Heart left ventricle (tissue), 16 donors: Measurements from ENCODE around the gene HLF. TPM values are rescaled to one million over a fixed set of nuclear protein-coding genes. Genes with fewer than 3 reads are reported as not detected.

Experiments
- ATAC-seq, 4 donors: fragments of 200-7000 bp; cut with Tn5 transposase; one replicate each; pipeline ENCODE4 v1.9.1; 2020 to 2022; ENCODE audit warnings: moderate library complexity in 4 of 4, mild to moderate bottlenecking in 3 of 4, moderate number of reproducible peaks in 1 of 4
- DNase-seq, 5 donors: peaks; one replicate each; pipeline ENCODE4 v3.0.0-alpha.2; 2020
- H3K27ac ChIP-seq, 12 donors: fragments of 200-600 bp; sonication (generic) in 4 of 12; one replicate each; pipeline versions ENCODE4 v1.5.0 to v1.8.0; 2016 to 2022; ENCODE audit warnings: mild to moderate bottlenecking in 2 of 12
- H3K27me3 ChIP-seq, 9 donors: fragments of 200-600 bp; sonication (generic) in 2 of 9; one replicate each; pipeline versions ENCODE4 v1.5.1 to v1.8.0; 2016 to 2022; ENCODE audit warnings: mild to moderate bottlenecking in 3 of 9
- H3K36me3 ChIP-seq, 9 donors: fragments of 200-600 bp; sonication (generic) in 2 of 9; one replicate each; pipeline versions ENCODE4 v1.5.0 to v1.8.0; 2018 to 2022; ENCODE audit warnings: mild to moderate bottlenecking in 2 of 9
- H3K4me1 ChIP-seq, 12 donors: fragments of 200-600 bp; sonication (generic) in 4 of 12; one replicate each; pipeline versions ENCODE4 v1.5.0 to v1.8.0; 2016 to 2022; ENCODE audit warnings: mild to moderate bottlenecking in 3 of 12
- H3K4me3 ChIP-seq, 12 donors: fragments of 200-600 bp; sonication (generic) in 4 of 12; one replicate each; pipeline versions ENCODE4 v1.5.0 to v1.8.0; 2017 to 2022; ENCODE audit warnings: mild to moderate bottlenecking in 9 of 12, moderate library complexity in 4 of 12
- H3K9me3 ChIP-seq, 12 donors: fragments of 200-600 bp; sonication (generic) in 4 of 12; one replicate each; pipeline versions ENCODE4 v1.5.0 to v1.8.0; 2016 to 2022; ENCODE audit warnings: mild to moderate bottlenecking in 1 of 12
- CTCF ChIP-seq, 12 donors: fragments of 200-600 bp; sonication (generic) in 4 of 12; IDR thresholded peaks; one replicate each; pipeline versions ENCODE4 v1.5.0 to v1.8.0; 2018 to 2022; ENCODE audit warnings: antibody characterized with exemption in 12 of 12, mild to moderate bottlenecking in 5 of 12
- POLR2A ChIP-seq, 2 donors: fragments of 450-650 bp; IDR thresholded peaks; one replicate each; pipeline ENCODE4 v1.6.1; 2017; ENCODE audit warnings: antibody characterized with exemption in 2 of 2, mild to moderate bottlenecking in 2 of 2, moderate library complexity in 2 of 2
- WGBS, 4 donors: extraction: QIAGEN DNeasy Blood & Tissue Kit in 2 of 4; methylation state at CpG; one replicate each; pipeline versions ENCODE4 v1.1.5 to v1.1.7; 2013 to 2018; 5-methylcytosine and 5-hydroxymethylcytosine counted together
- intact Hi-C, 10 donors: fragments of 100-400 bp; cut with DNase I; formaldehyde crosslinking; loops; one replicate each; pipeline versions ENCODE4 v1.11.1 to v1.14.2; 2022
- polyA plus RNA-seq, 2 donors: library from polyadenylated mRNA; stranded (reverse); fragments of 200-250 nt; gene quantifications; one replicate each; pipeline ENCODE4 v1.2.3, GENCODE V29; 2013
- total RNA-seq, 9 donors: library from RNA; depleted of rRNA in 2 of 9; stranded (reverse); fragments of >200 nt in 2 of 9; fragmentation: NEBNext Ultra II Directional in 3 of 9; extraction: Animal tissue kit (Norgen Biotek cat#: 25700) in 3 of 9; gene quantifications; one replicate each; pipeline versions ENCODE4 v1.1.0 to v1.2.4, GENCODE V29; 2016 to 2023
- donor health status: ischemic (EF 13 %, LVEDD 7.1; RV severe dilation, severe dysfunction).
- donor health status: healthy with polysubstance abuse.
- donor health status: DM: no; HTN: yes; CAD: no.
- donor health status: DM: no; HTN: no; CAD: no.
- donor health status: ischemic (EF 25% LVEDD 6.9; RV normal size, moderate dysfunction).
- donor health status: ischemic (EF 25% LVEDD 5.7; RV mildly dilated, moderate dysfunction).
- donor health status: healthy.
- donor health status: DM: yes; HTN: yes; CAD: no.
- donor health status: ischemic (EF 35%, LVEDD 5.7; RV mildly dilated, moderate dysfunction).
- donor health status: nonischemic (EF 11% LVEDD 7.7; RV severe dilation, severe dysfunction).
- donor health status: DM: yes; HTN: yes; CAD: no.
- donor health status: PGD.
- donor health status: ischemic (EF 29% LVEDD 5.4; RV normal size, mild dysfunction).
- donor health status: nonischemic (EF 23%, LVEDD 6.1; RV moderate dilation, normal function).

Gene HLF
- total and polyA plus RNA-seq, 11 donors: 5.3 to 46.3 (median 23.8) TPM

GRCh38 chr17:55258578-55259135, 6.1 kb upstream of the HLF start:
- no peak overlapping the region for H3K27ac ChIP-seq
- H3K36me3 ChIP-seq: no peaks in the 10 kb centered on the region
- H3K4me3 ChIP-seq: no peak overlapping the region
- TF ChIP-seq CTCF (IDR thresholded peaks at IDR 0.05): no peak
- TF ChIP-seq POLR2A (IDR thresholded peaks at IDR 0.05): no peak
- intact Hi-C loops: no loop called here
- WGBS, 4 donors: 83 to 94% (median 85%) methylated on average over 3 of the region's 3 CpGs
- ATAC-seq: no peak
- H3K4me1 ChIP-seq: peaks cover 0 to 7% (median 4%) of the 10 kb centered on the region in 12 donors
- H3K9me3 ChIP-seq: peaks cover 0 to 4% (median 0%) of the 10 kb centered on the region in 12 donors
- DNase-seq: no peak
- H3K27me3 ChIP-seq: peaks cover 0 to 18% (median 0%) of the 10 kb centered on the region in 9 donors

DNA sequence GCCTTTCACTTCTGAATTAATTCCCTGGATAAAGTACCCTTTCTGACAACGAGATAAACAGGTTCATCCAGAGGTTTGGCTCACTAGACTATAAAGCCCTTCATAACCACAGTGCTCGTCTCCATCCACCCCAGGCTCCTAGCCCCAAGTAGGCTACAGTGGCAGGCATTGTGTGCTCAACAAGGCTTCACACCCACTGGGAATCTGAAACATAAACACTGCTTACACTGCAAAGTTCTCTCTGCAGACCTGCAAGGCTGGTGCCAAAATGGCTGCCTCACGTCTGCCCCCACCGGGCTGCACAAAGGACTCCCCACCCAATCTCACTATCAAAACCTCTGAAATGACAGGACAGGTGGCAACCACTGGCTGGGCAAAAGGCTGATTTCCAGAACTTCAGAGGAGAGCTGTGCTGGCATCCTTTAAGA, 5.1 kb upstream of the HLF start:
- DNase-seq: no peak
- Histone ChIP-seq H3K27me3 (peaks cover 0 to 29% (median 0%) of the 10 kb centered on the region in 9 donors), H3K27ac (no peak overlapping the region), H3K4me3 (no peak overlapping the region), H3K4me1 (peaks cover 0 to 16% (median 12%) of the 10 kb centered on the region in 12 donors), H3K36me3 (no peaks in the 10 kb centered on the region), H3K9me3 (peaks cover 0 to 4% (median 0%) of the 10 kb centered on the region in 12 donors)
- WGBS, 4 donors: 45 to 64% (median 58%) methylated on average over 4 of the region's 4 CpGs
- no peak for ATAC-seq
- intact Hi-C loops: loop anchor here in 4 of 10 donors (5.0 to 10.0 kb wide), 3 partner anchors 38 to 265 kb away; no protein-coding TSS in a partner anchor
- no peak for TF ChIP-seq CTCF (IDR thresholded peaks at IDR 0.05)
- TF ChIP-seq POLR2A (IDR thresholded peaks at IDR 0.05): no peak

DNA sequence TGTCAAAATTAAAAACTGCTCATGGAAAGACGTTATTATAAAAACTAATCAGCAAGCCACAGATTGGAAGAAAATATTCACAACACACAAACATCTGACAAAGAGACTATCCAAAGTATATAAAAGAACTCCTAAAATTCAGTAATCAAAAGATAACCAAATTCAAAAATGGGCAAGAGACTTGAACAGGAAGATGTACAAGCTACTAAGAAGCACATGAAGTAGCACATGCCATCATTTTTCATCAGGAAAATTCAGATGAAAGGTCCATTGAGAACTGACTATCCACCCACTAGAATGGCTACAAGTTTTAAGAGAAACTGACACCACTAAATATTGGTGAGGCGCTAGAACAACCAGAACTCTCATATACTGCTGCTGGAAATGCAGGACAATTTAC, 3.4 kb upstream of the HLF start:
- TF ChIP-seq CTCF (IDR thresholded peaks at IDR 0.05) (no peak), POLR2A (IDR thresholded peaks at IDR 0.05) (no peak)
- Histone ChIP-seq H3K9me3 (peaks cover 0 to 4% (median 0%) of the 10 kb centered on the region in 12 donors), H3K4me1 (peaks cover 0 to 29% (median 13%) of the 10 kb centered on the region in 12 donors), H3K27ac (no peak overlapping the region), H3K36me3 (no peaks in the 10 kb centered on the region), H3K4me3 (no peak overlapping the region), H3K27me3 (peaks cover 0 to 43% (median 0%) of the 10 kb centered on the region in 9 donors)
- intact Hi-C loops: loop anchor here in 4 of 10 donors (5.0 to 10.0 kb wide), 3 partner anchors 36 to 267 kb away; no protein-coding TSS in a partner anchor
- no peak for DNase-seq
- WGBS, 4 donors: 93 to 96% (median 94%) methylated on average over 2 of the region's 2 CpGs
- no peak for ATAC-seq

DNA sequence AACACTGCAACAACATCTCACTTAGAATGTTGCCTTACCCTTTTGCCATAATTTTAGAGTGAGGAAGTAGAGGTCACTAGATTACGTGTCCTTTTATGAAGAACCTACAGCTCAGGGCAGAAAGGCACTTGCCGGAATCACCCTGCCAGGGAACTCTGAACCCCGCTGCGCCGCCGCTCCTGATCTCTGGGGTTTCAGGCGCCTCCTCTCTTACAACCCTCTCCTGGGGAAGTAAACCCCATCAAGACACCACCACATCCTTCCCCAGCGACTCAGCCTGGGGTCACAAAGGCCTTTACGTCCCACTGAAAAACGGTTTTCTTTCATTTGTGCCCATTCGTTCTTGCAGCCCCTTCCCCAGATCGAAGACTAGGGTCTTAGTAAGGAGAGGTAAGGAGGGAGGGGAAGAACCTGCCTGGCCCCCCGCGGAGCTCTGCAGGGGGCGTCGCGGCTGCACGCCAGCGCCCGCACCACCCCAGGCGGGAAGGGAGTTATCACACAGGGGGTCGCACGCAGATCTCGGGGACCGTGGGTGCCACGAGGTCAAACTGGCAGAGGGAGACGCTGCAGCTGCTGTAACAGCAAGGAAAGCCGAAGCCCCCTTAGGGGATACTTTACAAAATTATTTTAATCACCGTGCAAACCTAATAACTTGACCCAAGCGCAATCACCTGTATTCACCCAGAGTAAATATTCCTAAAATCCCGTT, 1.0 kb upstream of the HLF start:
- H3K9me3 ChIP-seq: peaks cover 0 to 4% (median 0%) of the 10 kb centered on the region in 12 donors
- peaks cover 0 to 3% (median 0%) of the 10 kb centered on the region in 9 donors for H3K36me3 ChIP-seq
- DNase-seq (no peak), ATAC-seq (no peak)
- H3K4me3 ChIP-seq: peak overlapping the region; percentile 0 to 89 (median 68)
- H3K4me1 ChIP-seq: peaks cover 0 to 46% (median 29%) of the 10 kb centered on the region in 12 donors
- 4 to 12% (median 8%) methylated on average over 30 to 31 of the region's 31 CpGs for WGBS, 4 donors
- H3K27me3 ChIP-seq: peaks cover 0 to 57% (median 0%) of the 10 kb centered on the region in 9 donors
- peak overlapping the region in 1 of 12 donors; percentile 25 for H3K27ac ChIP-seq
- intact Hi-C loops: loop anchor here in 9 of 10 donors (1.0 to 10.0 kb wide), 9 partner anchors 23 to 269 kb away; no protein-coding TSS in a partner anchor
- no peak for TF ChIP-seq POLR2A (IDR thresholded peaks at IDR 0.05)
- no peak for TF ChIP-seq CTCF (IDR thresholded peaks at IDR 0.05)
